ENCODE data around the gene TMEM250.

Gene TMEM250

GRCh38 chr9:136117291-136117915 is 1.3 kb downstream of the TMEM250 start:
- intact Hi-C loops (cut with DNase I) = loop anchor here (10.0 kb wide), 1 partner anchor 127 kb away; the partner anchor contains the start of gene QSOX2
- DNase-seq = no peak

DNA sequence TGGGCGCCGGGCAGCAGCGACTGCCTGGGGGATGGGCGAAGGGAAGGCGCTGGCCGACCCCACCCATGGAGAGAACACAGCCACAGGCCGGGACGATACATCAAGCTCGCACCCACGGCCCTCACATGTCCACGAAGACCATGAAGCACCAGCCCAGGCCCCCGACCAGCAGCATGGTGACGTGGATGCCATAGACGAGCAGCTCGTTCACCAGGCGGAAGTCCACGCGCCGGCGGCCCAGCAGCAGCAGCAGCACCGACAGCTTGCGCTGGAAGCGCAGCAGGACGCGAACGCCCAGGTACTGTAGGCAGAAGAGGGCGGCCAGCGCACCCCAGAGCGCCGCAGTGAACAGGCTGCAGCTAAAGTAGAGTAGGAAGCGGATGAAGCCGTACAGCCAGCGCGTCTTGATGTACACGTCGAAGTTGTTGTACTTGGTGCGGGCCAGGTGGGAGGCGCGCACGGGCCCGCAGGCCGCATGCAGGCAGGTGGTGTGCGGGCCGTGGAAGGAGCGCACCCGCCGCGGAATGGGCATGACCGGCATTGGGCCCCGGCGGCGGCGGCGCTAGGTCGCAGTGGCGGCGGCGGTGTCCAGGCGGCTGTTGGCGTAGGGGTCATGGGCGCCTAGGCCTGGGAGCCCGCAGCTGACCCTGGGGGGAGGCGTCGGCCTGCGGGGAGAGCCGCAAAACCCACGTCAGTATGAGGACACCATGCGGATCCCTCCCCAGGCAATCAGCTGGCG is 2.1 kb downstream of the TMEM250 start:
- intact Hi-C loops (cut with DNase I) = loop anchor here (10.0 kb wide), 1 partner anchor 128 kb away; the partner anchor contains the start of gene QSOX2

DNA sequence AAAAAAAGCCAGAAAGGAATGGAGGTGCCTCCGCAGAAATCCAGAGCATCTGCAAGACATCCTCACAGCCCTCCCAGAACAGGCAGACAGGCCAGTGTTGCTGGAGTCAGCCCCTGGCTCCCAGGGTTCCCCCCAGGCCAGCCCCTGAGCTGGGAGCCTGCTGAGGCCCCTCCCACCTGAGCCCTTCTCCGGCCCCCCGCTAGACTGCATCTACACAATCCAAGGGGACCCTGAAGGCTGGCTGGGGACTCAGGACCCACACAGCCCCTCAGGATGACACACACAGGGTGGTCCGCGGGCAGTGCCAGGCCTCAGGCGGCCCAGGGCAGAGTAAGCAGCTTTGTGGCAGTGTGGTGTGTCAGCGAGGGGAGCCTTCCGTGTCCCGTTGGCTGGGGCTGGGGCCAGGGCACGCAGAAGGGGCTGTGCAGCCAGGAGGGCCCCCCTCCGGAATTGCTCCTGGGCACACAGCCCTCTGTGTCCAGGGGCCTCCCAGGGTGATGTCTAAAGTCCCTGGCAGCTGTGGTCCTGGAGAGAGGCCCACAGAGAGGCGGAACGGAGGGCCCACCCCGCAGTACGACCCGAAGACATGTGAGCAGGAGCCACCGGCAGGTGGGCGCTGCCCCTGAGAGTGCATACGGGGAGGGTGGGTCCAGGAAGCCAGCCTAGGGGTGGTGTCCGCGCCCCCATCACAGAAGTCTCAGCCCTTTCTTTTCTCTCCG is 2.9 kb downstream of the TMEM250 start:
- DNase-seq = no peak
- intact Hi-C loops (cut with DNase I) = loop anchor here (10.0 kb wide), 1 partner anchor 129 kb away; the partner anchor contains the start of gene QSOX2

More for the DNA sequence above, 2.1 kb downstream of the TMEM250 start:
- DNase-seq = no peak

- DNase-seq = no peak
- intact Hi-C loops (cut with DNase I) = loop anchor here (10.0 kb wide), 1 partner anchor 130 kb away; the partner anchor contains the start of gene QSOX2
Observed at GRCh38 chr9:136115206-136115605, 3.5 kb downstream of the TMEM250 start.

GRCh38 chr9:136114610-136115009 is 4.1 kb downstream of the TMEM250 start:
- DNase-seq = peak in 8 of 42 donors; percentile 21 to 63 (median 37)
- intact Hi-C loops (cut with DNase I) = loop anchor here (10.0 kb wide), 1 partner anchor 130 kb away; the partner anchor contains the start of gene QSOX2

DNA sequence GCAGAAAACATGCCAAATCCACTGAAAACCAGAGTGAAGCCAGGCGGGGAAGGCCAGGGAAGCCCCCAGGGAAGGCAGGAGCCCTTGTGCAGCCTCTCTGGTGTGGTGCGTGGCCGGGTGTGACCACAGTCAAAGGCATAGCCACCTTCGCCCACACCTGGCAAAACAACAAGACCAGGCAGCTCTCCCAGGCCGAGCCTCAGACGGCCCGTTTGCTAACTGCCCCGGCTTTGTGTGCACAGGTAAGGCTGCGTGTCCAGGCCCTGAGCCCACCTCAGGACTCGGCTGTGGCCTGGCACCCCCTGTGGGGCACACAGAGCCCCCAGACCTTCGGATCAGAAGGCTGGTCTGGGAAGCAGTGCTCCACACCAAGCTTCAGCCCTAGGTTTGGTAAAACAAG is 6.1 kb downstream of the TMEM250 start:
- no peak for DNase-seq
- intact Hi-C loops (cut with DNase I) = loop anchor here (10.0 kb wide), 1 partner anchor 132 kb away; the partner anchor contains the start of gene QSOX2

DNA sequence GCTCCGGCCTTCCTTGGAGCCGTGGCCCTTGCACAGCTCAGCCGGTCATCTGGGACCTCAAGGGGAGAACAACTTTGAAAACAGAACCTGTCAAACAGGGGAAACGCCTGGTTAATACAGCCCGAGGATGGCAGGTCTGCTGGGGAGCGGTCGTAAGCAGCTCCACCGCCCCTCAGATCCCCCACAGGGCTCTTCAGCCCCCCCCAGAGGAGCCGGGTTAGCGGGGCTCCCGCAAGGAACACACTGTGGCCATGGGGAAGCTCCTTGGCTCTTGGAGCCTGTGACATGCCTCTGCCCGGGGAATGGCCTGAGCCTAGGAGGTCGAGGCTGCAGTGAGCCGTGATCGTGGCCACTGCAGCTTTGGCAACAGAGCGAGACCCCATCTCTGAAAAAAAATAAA is 6.8 kb downstream of the TMEM250 start:
- DNase-seq = no peak
- intact Hi-C loops (cut with DNase I) = loop anchor here (10.0 kb wide), 1 partner anchor 133 kb away; the partner anchor contains the start of gene QSOX2

- intact Hi-C loops (cut with DNase I) = loop anchor here (10.0 kb wide), 1 partner anchor 134 kb away; the partner anchor contains the start of gene QSOX2
- DNase-seq = no peak
Observed at GRCh38 chr9:136111190-136111589, 7.5 kb downstream of the TMEM250 start.

DNA sequence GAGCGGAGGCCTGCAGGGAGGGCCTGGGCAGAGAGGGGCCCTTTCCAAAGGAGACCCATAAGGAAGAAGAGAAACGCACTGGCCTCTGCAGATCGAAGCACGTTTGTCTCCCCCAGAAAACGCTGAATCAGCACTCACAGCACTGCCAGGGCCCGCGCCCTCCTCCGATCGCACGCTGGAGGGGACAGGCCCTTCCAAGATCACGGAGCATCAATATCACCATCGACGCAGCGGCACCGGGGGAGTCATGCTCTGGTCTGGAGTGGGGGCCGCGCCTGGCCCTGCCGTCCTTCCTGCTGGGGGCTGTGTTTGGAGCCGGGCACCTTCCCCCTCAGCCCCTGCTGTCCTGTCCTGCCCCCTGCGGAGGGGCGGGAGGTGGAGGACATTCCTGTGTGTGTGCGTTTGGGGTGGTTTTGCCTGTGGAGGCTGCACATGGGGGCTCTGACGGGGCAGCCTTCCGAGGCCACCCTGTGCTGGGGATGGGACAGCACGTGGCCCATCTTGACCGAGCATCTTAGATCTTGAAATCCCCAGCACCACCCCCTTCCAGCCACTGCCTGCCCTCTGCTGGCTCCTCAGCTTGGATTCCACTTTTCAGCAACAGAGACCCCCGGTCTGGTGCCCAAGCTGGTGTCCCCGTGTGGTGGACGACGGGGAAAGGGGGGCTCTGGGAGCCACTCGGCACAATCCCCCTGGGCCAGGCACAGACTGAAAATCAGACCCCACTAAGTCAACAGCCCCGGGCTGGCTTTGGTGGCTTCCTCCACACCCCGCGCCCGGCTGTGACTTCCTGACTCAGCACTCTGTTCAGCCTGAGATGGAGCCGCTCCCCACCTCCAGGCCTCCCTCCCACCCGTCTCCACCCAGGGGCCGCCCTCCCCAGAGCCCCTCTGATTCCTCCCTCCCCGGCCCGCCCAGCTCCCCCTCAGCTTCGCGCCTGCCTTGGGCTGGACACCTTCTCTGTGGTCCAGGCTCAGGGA is 8.3 kb downstream of the TMEM250 start:
- DNase-seq = peak in 6 of 42 donors; percentile 27 to 59 (median 36)
- intact Hi-C loops (cut with DNase I) = loop anchor here (10.0 kb wide), 1 partner anchor 134 kb away; the partner anchor contains the start of gene QSOX2

DNA sequence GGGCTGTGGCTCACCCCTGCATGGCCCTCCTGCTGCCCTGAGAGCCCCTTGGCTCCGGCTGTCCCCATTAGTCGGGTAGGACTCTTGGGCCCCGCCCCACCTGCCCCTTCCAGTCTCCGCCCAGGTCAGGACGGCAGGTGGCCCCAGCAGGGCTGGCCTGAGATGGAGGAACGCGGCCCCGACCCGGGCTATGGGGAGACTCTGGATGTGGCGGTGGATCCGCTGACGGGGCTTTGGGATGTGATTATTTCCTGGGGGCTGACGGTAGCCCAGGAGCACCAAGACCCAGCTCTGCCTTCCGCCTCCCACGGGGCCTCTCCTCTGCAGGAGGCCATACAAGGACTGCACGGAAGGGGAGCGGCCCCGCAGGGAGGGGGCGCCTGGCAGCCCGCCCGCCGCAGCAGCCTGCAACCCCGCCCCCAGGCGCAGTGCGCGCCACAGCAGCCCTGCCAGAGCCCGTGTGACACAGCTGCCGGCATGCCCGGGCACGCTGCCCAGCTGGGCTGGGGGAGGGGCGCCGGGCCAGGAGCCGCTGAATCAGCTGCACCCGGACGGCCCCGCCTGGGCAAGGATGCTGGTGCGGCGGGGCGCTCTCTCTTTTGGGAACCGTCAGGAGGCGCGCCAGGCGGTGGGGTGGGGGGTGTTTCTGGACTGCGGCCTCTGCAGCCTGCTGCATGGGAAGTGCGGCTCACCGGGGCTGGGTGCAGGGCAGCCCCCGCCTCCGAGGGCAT is 9.2 kb downstream of the TMEM250 start:
- intact Hi-C loops (cut with DNase I) = loop anchor here (10.0 kb wide), 1 partner anchor 135 kb away; the partner anchor contains the start of gene QSOX2
- DNase-seq = peak; percentile 81 to 98 (median 94)

DNA sequence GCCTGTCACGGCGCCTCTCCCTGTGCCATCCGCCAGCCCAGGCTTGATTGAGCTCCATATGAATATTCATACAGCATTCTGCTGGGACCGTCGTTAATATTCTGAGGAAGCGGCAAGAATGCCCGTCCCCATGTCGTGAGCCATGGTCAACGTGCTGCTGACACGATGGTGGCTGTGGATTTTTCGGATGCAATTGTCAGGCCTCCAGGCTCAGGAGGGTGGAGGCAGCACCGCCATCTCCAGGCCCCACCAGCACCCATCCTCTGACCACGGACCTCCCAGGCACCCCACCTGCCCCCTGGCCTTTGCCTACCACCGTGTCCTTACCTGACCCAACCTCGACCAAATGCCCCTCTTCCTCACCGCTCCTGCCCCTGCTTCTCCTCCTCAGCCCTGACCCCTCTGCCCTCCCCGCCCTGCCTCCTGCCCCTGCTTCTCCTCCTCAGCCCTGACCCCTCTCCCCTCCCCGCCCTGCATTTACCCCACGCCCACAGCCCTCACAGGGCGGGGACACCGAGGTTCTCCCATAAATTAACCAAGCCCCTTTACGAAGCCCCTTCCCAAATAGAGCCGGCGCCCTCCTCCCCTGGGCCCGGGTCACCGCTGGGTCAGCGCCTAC is 9.9 kb downstream of the TMEM250 start:
- intact Hi-C loops (cut with DNase I) = no loop called here
- no peak for DNase-seq

DNA sequence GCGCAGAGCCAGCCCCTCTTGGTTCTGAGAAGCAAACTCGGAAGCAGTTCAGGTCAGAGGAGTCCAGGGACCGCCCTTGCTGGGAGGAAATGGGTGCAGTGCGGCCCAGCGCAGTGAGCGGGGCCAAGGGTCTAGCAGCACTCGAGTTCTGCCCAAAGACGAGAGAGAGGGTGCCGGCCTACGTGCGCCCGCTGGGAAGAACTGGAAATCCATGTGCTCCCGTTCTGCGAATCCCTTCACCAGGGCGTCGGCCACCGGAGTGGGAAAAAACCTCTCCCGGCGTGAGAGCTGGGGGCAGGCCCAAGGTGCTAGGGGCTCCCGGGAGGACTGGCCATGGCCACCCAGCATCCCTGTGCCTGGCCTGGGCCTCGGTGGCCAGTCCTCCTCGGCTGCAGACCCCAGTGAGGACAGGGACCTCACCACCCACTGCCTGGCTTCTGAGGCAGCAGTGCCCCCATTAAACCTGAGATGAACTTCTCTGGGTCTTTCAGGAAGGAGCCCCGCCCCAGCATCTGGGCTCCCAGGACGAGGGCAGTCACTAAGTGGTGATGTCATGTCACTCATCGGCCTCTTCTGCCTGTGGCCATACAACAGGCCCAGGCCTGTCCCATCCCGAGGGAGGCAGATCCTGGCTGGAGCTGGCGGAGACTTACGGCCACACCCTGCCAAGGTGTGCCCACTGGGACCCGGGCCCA is 10.6 kb downstream of the TMEM250 start:
- intact Hi-C loops (cut with DNase I) = no loop called here
- no peak for DNase-seq

DNA sequence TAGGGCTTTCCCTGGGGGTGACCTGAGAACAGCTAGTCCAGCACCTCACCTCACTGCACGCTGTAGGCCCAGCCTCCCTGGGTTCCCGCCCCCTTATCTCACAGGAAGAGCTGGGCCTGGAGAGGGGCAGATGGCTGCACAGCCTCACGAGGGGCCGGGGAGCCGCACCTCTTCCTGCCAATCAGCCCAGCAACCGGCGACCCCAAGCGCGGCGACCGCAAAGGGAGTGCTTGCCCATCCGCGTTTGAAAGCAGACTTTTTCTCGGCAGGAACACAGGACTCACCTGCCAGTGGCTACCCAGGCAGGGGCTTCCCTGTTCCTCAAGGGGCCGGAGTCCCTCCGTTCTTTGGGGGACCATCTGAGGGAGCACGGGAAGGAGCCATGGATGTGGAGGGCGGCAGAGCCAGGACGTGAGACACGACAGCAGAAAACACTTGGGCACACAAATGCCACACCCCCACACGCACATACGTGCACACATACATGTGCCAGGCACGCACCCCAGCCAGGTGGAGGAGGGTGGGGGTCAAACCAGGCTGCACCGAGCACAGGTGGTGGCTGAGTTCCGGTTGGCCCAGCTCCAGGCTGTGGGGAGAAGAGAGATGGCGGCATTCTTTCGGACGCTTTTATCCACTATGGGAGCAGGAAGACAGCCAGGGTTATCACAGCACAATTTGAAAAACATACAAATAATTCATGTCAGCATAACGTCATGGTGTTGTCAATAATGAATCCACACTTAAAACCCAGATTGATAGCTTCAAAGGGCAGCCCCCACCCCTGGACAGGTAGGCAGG is 11.3 kb downstream of the TMEM250 start:
- intact Hi-C loops (cut with DNase I) = no loop called here
- DNase-seq = no peak

DNA sequence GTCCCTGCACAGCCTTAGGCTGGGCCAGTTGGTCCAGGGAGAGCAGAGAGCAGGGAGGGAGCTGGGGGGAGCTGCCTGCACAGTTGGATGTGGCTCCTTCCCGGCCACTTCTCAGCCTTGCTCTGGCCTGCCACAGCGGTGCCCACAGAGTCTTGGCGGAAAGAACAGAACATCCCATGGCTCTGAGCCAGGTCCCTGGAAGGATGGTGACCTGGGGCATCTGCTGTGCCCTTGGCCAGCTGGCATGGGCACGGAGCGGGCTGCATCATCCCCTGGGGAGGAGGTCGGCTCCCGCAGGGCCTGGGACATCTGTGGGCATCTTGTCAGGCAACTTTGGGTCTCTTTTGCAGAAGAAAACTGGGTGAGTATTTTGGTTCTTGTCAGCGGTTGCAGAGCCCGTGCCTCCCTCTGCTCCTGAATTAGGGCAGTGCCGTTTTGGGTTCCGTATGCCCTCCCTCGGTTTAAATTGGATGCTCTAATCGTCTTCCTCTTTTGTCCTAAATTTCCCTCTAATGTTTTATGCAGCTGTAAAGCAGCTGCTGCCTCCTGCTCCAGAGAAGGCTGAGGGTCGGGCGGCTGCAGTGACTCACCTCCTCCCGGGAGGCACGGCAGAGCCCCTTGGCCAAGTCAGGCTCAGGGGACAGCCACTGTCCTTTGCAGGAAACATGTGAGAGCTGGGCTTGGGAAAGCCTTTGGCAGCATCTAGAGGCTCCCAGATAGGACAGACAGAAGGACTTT is 13.1 kb downstream of the TMEM250 start:
- DNase-seq = no peak
- intact Hi-C loops (cut with DNase I) = no loop called here

- intact Hi-C loops (cut with DNase I) = no loop called here
- no peak for DNase-seq
Observed at GRCh38 chr9:136104916-136105315, 13.8 kb downstream of the TMEM250 start.
